Kidney (tissue), 14 donors: ENCODE data around the gene CDK3. TPM values are rescaled to one million over a fixed set of nuclear protein-coding genes. Genes with fewer than 3 reads are reported as not detected.

Source experiments
- DNase-seq, 5 donors: peaks; one replicate each; pipeline ENCODE4 v3.0.0-alpha.2; 2013 to 2020
- FAIRE-seq: peaks from 2 replicates; lab custom pipeline; 2012; peaks lifted over from hg19 to GRCh38; lab: Jason Lieb, UNC
- H3K27ac ChIP-seq, 2 donors: one replicate each; pipeline ENCODE4 v1.7.0; 2013; ENCODE audit warnings: low read depth in 2 of 2, low read length in 2 of 2, inconsistent platforms in 1 of 2
- H3K27me3 ChIP-seq: one replicate; pipeline ENCODE4 v1.7.1; 2013; ENCODE audit warnings: low read length, inconsistent platforms; ENCODE audit not compliant: control insufficient read depth, insufficient read depth
- H3K36me3 ChIP-seq, 3 donors: one replicate each; pipeline versions ENCODE4 v1.7.0 to v1.7.1; 2013; ENCODE audit warnings: low read length in 3 of 3, control low read depth in 1 of 3, inconsistent platforms in 1 of 3; ENCODE audit not compliant: insufficient read depth in 3 of 3, control insufficient read depth in 2 of 3
- H3K4me1 ChIP-seq, 3 donors: one replicate each; pipeline versions ENCODE4 v1.7.0 to v1.7.1; 2013; ENCODE audit warnings: low read length in 3 of 3, inconsistent platforms in 1 of 3, low read depth in 1 of 3; ENCODE audit not compliant: control insufficient read depth in 2 of 3, insufficient read depth in 2 of 3
- H3K4me3 ChIP-seq, 3 donors: one replicate each; pipeline versions ENCODE4 v1.7.0 to v1.8.1; 2013; ENCODE audit warnings: low read length in 3 of 3, control low read depth in 1 of 3, inconsistent platforms in 1 of 3
- H3K9ac ChIP-seq, 3 donors: one replicate each; pipeline versions ENCODE4 v1.7.0 to v1.7.1; 2013; ENCODE audit warnings: low read length in 3 of 3, control low read depth in 1 of 3, inconsistent platforms in 1 of 3
- H3K9me3 ChIP-seq, 3 donors: one replicate each; pipeline versions ENCODE4 v1.7.0 to v1.7.1; 2013; ENCODE audit warnings: low read length in 3 of 3, control low read depth in 1 of 3, inconsistent platforms in 1 of 3; ENCODE audit not compliant: control insufficient read depth in 2 of 3, insufficient read depth in 1 of 3
- CTCF ChIP-seq: IDR thresholded peaks from 3 replicates; pipeline ENCODE4 v1.5.1; 2012; ENCODE audit warnings: mild to moderate bottlenecking, moderate library complexity, borderline replicate concordance; ENCODE audit not compliant: insufficient read depth; ENCODE audit errors: extremely low read depth
- intact Hi-C: fragments of 100-400 bp; cut with DNase I; formaldehyde crosslinking; loops from one replicate; pipeline ENCODE4 v1.11.1; 2022
- polyA plus RNA-seq: library from polyadenylated mRNA; stranded (reverse); fragments of 350-450 nt; fragmentation: Illumina TruSeq; extraction: RNeasy Lipid Tissue Mini Kit (QIAGEN cat#74804); gene quantifications from one replicate; pipeline ENCODE4 v1.2.3, GENCODE V29; 2014; ENCODE audit warnings: low read depth, low replicate concordance; ENCODE audit not compliant: insufficient read depth
- total RNA-seq: library from RNA; stranded (reverse); fragmentation: NEBNext Ultra II Directional; extraction: Animal tissue kit (Norgen Biotek cat#: 25700); gene quantifications from one replicate; pipeline ENCODE4 v1.2.1, GENCODE V29; 2021
- donor health status: control.
- donor health status: control.
- donor health status: control.
- donor health status: control.
- donor health status: control.
- donor health status: DM: yes; HTN: yes; CAD: no.
- donor health status: Normal renal cell carcinoma (clear cell type).

Gene CDK3
- total and polyA plus RNA-seq, 2 donors from 2014 or later = 7.1 to 7.4 TPM

GRCh38 chr17:76004750-76005262 is 4.2 kb downstream of the CDK3 start:
- FAIRE-seq = no peak

GRCh38 chr17:76005263-76006149 is 4.9 kb downstream of the CDK3 start:
- Histone ChIP-seq H3K9me3 (no peaks in the 10 kb centered on the region), H3K4me3 (no peak overlapping the region), H3K27me3 (no peaks in the 10 kb centered on the region), H3K9ac (no peak overlapping the region), H3K27ac (no peak overlapping the region), H3K4me1 (peaks cover 0 to 5% (median 0%) of the 10 kb centered on the region in 3 donors), H3K36me3 (peaks cover 0 to 7% (median 2%) of the 10 kb centered on the region in 3 donors)
- DNase-seq = peak; percentile 59 to 80 (median 78)
- intact Hi-C loops = loop anchor here (10.0 kb wide), 1 partner anchor 91 kb away; no protein-coding TSS in a partner anchor
- FAIRE-seq = no peak
- TF ChIP-seq CTCF = peak; percentile 55

More at GRCh38 chr17:76004750-76005262, 4.2 kb downstream of the CDK3 start:
- no peak for TF ChIP-seq CTCF
- Histone ChIP-seq H3K36me3 (peaks cover 0 to 6% (median 2%) of the 10 kb centered on the region in 3 donors), H3K27me3 (no peaks in the 10 kb centered on the region), H3K9ac (no peak overlapping the region), H3K9me3 (no peaks in the 10 kb centered on the region), H3K4me1 (peaks cover 0 to 5% (median 0%) of the 10 kb centered on the region in 3 donors), H3K27ac (no peak overlapping the region), H3K4me3 (no peak overlapping the region)
- intact Hi-C loops = loop anchor here (10.0 kb wide), 1 partner anchor 90 kb away; no protein-coding TSS in a partner anchor
- DNase-seq = no peak

- DNase-seq = no peak
- no peaks in the 10 kb centered on the region for H3K27me3 ChIP-seq
- no peak overlapping the region for H3K9ac ChIP-seq
- no peak overlapping the region for H3K4me3 ChIP-seq
- H3K4me1 ChIP-seq = peaks cover 0 to 5% (median 0%) of the 10 kb centered on the region in 3 donors
- no peak for FAIRE-seq
- no peak for TF ChIP-seq CTCF
- H3K9me3 ChIP-seq = no peaks in the 10 kb centered on the region
- intact Hi-C loops = loop anchor here (10.0 kb wide), 1 partner anchor 92 kb away; no protein-coding TSS in a partner anchor
- H3K27ac ChIP-seq = no peak overlapping the region
- peaks cover 0 to 7% (median 6%) of the 10 kb centered on the region in 3 donors for H3K36me3 ChIP-seq
These were observed 6.6 kb downstream of the CDK3 start for GRCh38 chr17:76007131-76007849.
